Uterus (tissue), 4 donors: ENCODE data around the gene CLNK. TPM values are rescaled to one million over a fixed set of nuclear protein-coding genes. Genes with fewer than 3 reads are reported as not detected.

ENCODE experiments used
- DNase-seq, 2 donors: peaks; one replicate each; pipeline ENCODE4 v3.0.0-alpha.2; 2019 to 2020
- H3K27ac ChIP-seq, 2 donors: fragments of 200-600 bp; sonication (generic); 1 replicate in 1 of 2; 2 replicates in 1 of 2; pipeline ENCODE4 v1.5.1; 2016 to 2018
- H3K27me3 ChIP-seq, 2 donors: fragments of 200-600 bp; sonication (generic); one replicate each; pipeline ENCODE4 v1.5.1; 2018 to 2019; ENCODE audit warnings: control low read depth in 1 of 2
- H3K36me3 ChIP-seq, 2 donors: fragments of 200-600 bp; sonication (generic); one replicate each; pipeline ENCODE4 v1.5.1; 2019; ENCODE audit warnings: control low read depth in 1 of 2
- H3K4me1 ChIP-seq, 2 donors: fragments of 200-600 bp; sonication (generic); one replicate each; pipeline ENCODE4 v1.5.1; 2018 to 2019; ENCODE audit warnings: control low read depth in 1 of 2
- H3K4me3 ChIP-seq, 2 donors: fragments of 200-600 bp; sonication (generic); 1 replicate in 1 of 2; 2 replicates in 1 of 2; pipeline ENCODE4 v1.5.1; 2018 to 2019; ENCODE audit warnings: mild to moderate bottlenecking in 1 of 2
- H3K9me3 ChIP-seq, 2 donors: fragments of 200-600 bp; sonication (generic); one replicate each; pipeline ENCODE4 v1.5.1; 2019; ENCODE audit warnings: control low read depth in 1 of 2
- CTCF ChIP-seq, 4 experiments: fragments of 200-600 bp in 2 of 4; fragments of 450-650 bp in 2 of 4; sonication (generic) in 2 of 4; IDR thresholded peaks; one replicate each; pipeline ENCODE4 v1.5.1; 2016 to 2019; ENCODE audit warnings: antibody characterized with exemption in 4 of 4, mild to moderate bottlenecking in 2 of 4, moderate library complexity in 1 of 4
- POLR2A ChIP-seq, 2 donors: fragments of 450-650 bp; IDR thresholded peaks; one replicate each; pipeline ENCODE4 v1.6.1; 2016; ENCODE audit warnings: antibody characterized with exemption in 2 of 2, mild to moderate bottlenecking in 1 of 2, moderate library complexity in 1 of 2
- intact Hi-C: fragments of 100-400 bp; cut with DNase I; formaldehyde crosslinking; loops from one replicate; pipeline ENCODE4 v1.15.1; 2023; ENCODE audit warnings: low total_unique reads
- total RNA-seq, 4 donors: library from RNA; depleted of rRNA in 3 of 4; stranded (reverse); fragments of >200 nt in 3 of 4; gene quantifications; one replicate each; pipeline versions ENCODE4 v1.1.0 to v1.2.4, GENCODE V29; 2014 to 2023
- donor health status: DM: yes; HTN: yes; CAD: no.

Gene CLNK
- total RNA-seq, 4 donors from 2014 or later: not detected

GRCh38 chr4:10639100-10639499, 45.5 kb downstream of the CLNK start:
- Histone ChIP-seq H3K4me3 (no peak overlapping the region), H3K4me1 (no peaks in the 10 kb centered on the region), H3K36me3 (no peaks in the 10 kb centered on the region), H3K27me3 (no peaks in the 10 kb centered on the region), H3K9me3 (no peaks in the 10 kb centered on the region), H3K27ac (no peak overlapping the region)
- intact Hi-C loops: no loop called here
- no peak for DNase-seq
- no peak for TF ChIP-seq CTCF (IDR thresholded peaks at IDR 0.05)
- TF ChIP-seq POLR2A (IDR thresholded peaks at IDR 0.05): no peak

GRCh38 chr4:10635091-10635490, 49.5 kb downstream of the CLNK start:
- TF ChIP-seq POLR2A (IDR thresholded peaks at IDR 0.05) (no peak), CTCF (IDR thresholded peaks at IDR 0.05) (no peak)
- no peak overlapping the region for H3K4me3 ChIP-seq
- H3K4me1 ChIP-seq: no peaks in the 10 kb centered on the region
- no peaks in the 10 kb centered on the region for H3K27me3 ChIP-seq
- intact Hi-C loops: no loop called here
- no peak overlapping the region for H3K27ac ChIP-seq
- no peaks in the 10 kb centered on the region for H3K9me3 ChIP-seq
- no peaks in the 10 kb centered on the region for H3K36me3 ChIP-seq
- no peak for DNase-seq

DNA sequence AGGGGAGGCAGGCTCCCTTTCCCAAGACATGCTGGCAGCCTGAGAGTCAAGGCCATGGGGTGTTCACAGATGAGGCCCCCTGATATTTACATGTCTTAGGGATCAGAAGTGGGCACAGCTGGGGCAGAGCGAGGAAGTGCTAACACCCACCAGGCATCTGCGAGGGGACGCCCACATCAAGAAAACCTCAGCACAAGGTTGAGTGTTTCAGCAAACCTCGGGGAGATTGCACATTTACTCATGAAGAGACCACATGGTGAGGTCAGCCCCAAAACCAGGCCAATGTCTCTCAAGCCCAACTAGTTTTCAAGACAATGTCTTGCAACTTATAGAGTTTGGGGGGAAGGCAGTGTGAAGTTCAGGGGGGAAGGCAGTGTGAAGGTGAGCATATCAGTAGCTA, 55.2 kb downstream of the CLNK start:
- intact Hi-C loops: no loop called here
- TF ChIP-seq CTCF (IDR thresholded peaks at IDR 0.05) (no peak), POLR2A (IDR thresholded peaks at IDR 0.05) (no peak)
- no peaks in the 10 kb centered on the region for H3K36me3 ChIP-seq
- H3K4me3 ChIP-seq: no peak overlapping the region
- no peak for DNase-seq
- H3K27ac ChIP-seq: no peak overlapping the region
- H3K4me1 ChIP-seq: no peaks in the 10 kb centered on the region
- H3K27me3 ChIP-seq: no peaks in the 10 kb centered on the region
- no peaks in the 10 kb centered on the region for H3K9me3 ChIP-seq

DNA sequence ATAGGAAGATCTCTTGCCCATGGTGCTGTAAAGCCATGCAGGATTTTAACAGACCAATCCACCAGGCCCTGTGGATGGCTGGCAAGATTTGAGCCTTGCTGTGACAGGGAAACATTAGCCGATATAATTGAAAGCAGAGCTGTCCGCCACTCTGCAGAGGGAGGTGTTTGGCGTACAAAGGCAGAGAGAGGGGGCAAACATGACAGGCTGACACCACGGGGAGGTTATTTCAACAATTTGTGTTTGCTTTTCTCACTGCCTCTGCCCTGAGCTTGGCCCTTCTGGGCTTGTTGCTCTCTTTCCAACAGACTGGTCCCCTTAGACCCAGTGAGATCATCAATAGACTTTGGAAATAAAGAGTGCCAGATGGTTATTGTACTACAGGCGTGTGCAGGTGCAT, 59.4 kb downstream of the CLNK start:
- no peaks in the 10 kb centered on the region for H3K4me1 ChIP-seq
- intact Hi-C loops: no loop called here
- TF ChIP-seq POLR2A (IDR thresholded peaks at IDR 0.05) (no peak), CTCF (IDR thresholded peaks at IDR 0.05) (no peak)
- no peaks in the 10 kb centered on the region for H3K36me3 ChIP-seq
- no peaks in the 10 kb centered on the region for H3K27me3 ChIP-seq
- no peak for DNase-seq
- H3K4me3 ChIP-seq: no peak overlapping the region
- no peak overlapping the region for H3K27ac ChIP-seq
- H3K9me3 ChIP-seq: no peaks in the 10 kb centered on the region

DNA sequence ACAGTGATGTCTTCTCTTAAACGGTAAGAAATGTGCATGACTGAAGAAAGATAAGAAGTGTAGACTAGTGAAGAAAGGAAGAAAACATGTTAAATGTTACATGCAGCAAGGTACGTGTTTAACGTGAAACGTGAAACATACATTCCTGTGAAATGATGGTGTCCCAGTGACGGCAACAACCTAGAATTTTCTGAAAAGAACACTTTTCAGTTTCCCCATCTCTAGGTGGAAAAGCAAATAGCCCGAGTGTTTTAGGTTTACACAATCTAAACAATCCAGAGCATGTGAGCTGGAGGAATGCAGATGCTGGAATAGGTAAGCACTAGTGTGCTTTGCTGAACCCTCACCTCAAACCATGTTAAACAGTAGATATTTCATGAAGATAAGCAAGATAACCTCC, 60.7 kb downstream of the CLNK start:
- intact Hi-C loops: no loop called here
- H3K36me3 ChIP-seq: no peaks in the 10 kb centered on the region
- H3K4me1 ChIP-seq: no peaks in the 10 kb centered on the region
- DNase-seq: no peak
- TF ChIP-seq POLR2A (IDR thresholded peaks at IDR 0.05) (no peak), CTCF (IDR thresholded peaks at IDR 0.05) (no peak)
- no peaks in the 10 kb centered on the region for H3K27me3 ChIP-seq
- no peak overlapping the region for H3K27ac ChIP-seq
- no peak overlapping the region for H3K4me3 ChIP-seq
- no peaks in the 10 kb centered on the region for H3K9me3 ChIP-seq
